WTC11 (cell line): ENCODE results near the gene TMEM254. TPM values are rescaled to one million over a fixed set of nuclear protein-coding genes. Genes with fewer than 3 reads are reported as not detected.
A peak's percentile ranks its signal among the peaks of the same experiment; 100 is the strongest.
"Not testable (repeated sequence)": the region's sequence is repeated elsewhere in the genome, so short reads cannot be mapped to it uniquely, and the experiment has no call there.

Experiments
- ATAC-seq: fragments of 200-7000 bp; cut with Tn5 transposase; 2 replicates; pipeline ENCODE4 v1.10.0; 2021; ENCODE audit warnings: mild to moderate bottlenecking, moderate library complexity
- CTCF ChIA-PET: fragments of 300-600 bp; sonication (Branson Sonifier 250); formaldehyde crosslinking; loops from one replicate; lab custom pipeline; 2021; ENCODE audit warnings: antibody characterized with exemption; lab: Charles Lee
- POLR2A ChIA-PET: fragments of 350-600 bp; sonication (Branson Sonifier 250); formaldehyde crosslinking; loops from one replicate; lab custom pipeline; 2021; ENCODE audit warnings: antibody characterized with exemption; lab: Charles Lee
- DNase-seq: peaks from one replicate; pipeline ENCODE4 v3.0.0; 2021; ENCODE audit warnings: low spot score
- H3K27ac Mint-ChIP-seq: 2 replicates; pipeline ENCODE4 v1.8.0; 2021; ENCODE audit warnings: mixed read lengths
- H3K27me3 Mint-ChIP-seq: 2 replicates; pipeline ENCODE4 v1.8.0; 2021; ENCODE audit warnings: low read depth, mild to moderate bottlenecking, moderate library complexity, mixed read lengths
- H3K36me3 Mint-ChIP-seq: 2 replicates; pipeline ENCODE4 v1.8.0; 2021; ENCODE audit warnings: mixed read lengths
- H3K4me1 Mint-ChIP-seq: 2 replicates; pipeline ENCODE4 v1.8.0; 2022; ENCODE audit warnings: mixed read lengths
- H3K4me3 Mint-ChIP-seq: 2 replicates; pipeline ENCODE4 v1.8.0; 2021; ENCODE audit warnings: mild to moderate bottlenecking, moderate library complexity, mixed read lengths
- H3K9me3 Mint-ChIP-seq: 2 replicates; pipeline ENCODE4 v1.8.0; 2021; ENCODE audit warnings: mixed read lengths
- ARID4B ChIP-seq: sonication (generic); formaldehyde crosslinking; IDR thresholded peaks from 2 replicates; pipeline ENCODE4 v1.8.0; 2023; ENCODE audit warnings: missing genetic modification reagents, mild to moderate bottlenecking, borderline replicate concordance
- CREB1 ChIP-seq: sonication (generic); formaldehyde crosslinking; IDR thresholded peaks from 2 replicates; pipeline ENCODE4 v1.8.0; 2023; ENCODE audit warnings: mild to moderate bottlenecking, missing genetic modification reagents
- CREM ChIP-seq: sonication (generic); formaldehyde crosslinking; IDR thresholded peaks from 2 replicates; pipeline ENCODE4 v1.8.1; 2022; ENCODE audit warnings: mild to moderate bottlenecking, missing genetic modification reagents, moderate library complexity
- GRHL2 ChIP-seq: fragments of 250-450 bp; sonication (Bioruptor Pico); IDR thresholded peaks from 2 replicates; pipeline ENCODE4 v1.8.0; 2022; ENCODE audit warnings: mild to moderate bottlenecking, moderate library complexity; ENCODE audit not compliant: insufficient replicate concordance, severe bottlenecking
- IRF2 ChIP-seq: sonication (generic); formaldehyde crosslinking; IDR thresholded peaks from 2 replicates; pipeline ENCODE4 v1.8.0; 2022; ENCODE audit warnings: low read depth, missing genetic modification reagents, borderline replicate concordance
- KAT7 ChIP-seq: sonication (generic); formaldehyde crosslinking; IDR thresholded peaks from 2 replicates; pipeline ENCODE4 v1.8.1; 2023; ENCODE audit warnings: missing genetic modification reagents, mild to moderate bottlenecking, borderline replicate concordance
- MAX ChIP-seq: sonication (generic); formaldehyde crosslinking; IDR thresholded peaks from 2 replicates; pipeline ENCODE4 v1.8.0; 2022; ENCODE audit warnings: mild to moderate bottlenecking, missing genetic modification reagents
- NFE2L1 ChIP-seq: sonication (generic); formaldehyde crosslinking; IDR thresholded peaks from 2 replicates; pipeline ENCODE4 v1.8.1; 2023; ENCODE audit warnings: missing genetic modification reagents
- RELA ChIP-seq: sonication (generic); formaldehyde crosslinking; IDR thresholded peaks from 2 replicates; pipeline ENCODE4 v1.8.1; 2022; ENCODE audit warnings: missing genetic modification reagents, mild to moderate bottlenecking, borderline replicate concordance
- SMAD3 ChIP-seq: sonication (generic); formaldehyde crosslinking; IDR thresholded peaks from 2 replicates; pipeline ENCODE4 v1.8.0; 2022; ENCODE audit warnings: missing genetic modification reagents, mild to moderate bottlenecking, borderline replicate concordance
- TP53 ChIP-seq: sonication (generic); formaldehyde crosslinking; IDR thresholded peaks from 2 replicates; pipeline ENCODE4 v1.8.1; 2023; ENCODE audit warnings: mild to moderate bottlenecking, missing genetic modification reagents
- USF1 ChIP-seq: sonication (generic); formaldehyde crosslinking; IDR thresholded peaks from 2 replicates; pipeline ENCODE4 v1.8.0; 2022; ENCODE audit warnings: mild to moderate bottlenecking, missing genetic modification reagents
- ZNF425 ChIP-seq: fragments of 250-450 bp; sonication (Bioruptor Pico); conservative IDR thresholded peaks from 2 replicates; pipeline ENCODE4 v1.9.0; 2021; ENCODE audit warnings: mild to moderate bottlenecking
- total RNA-seq: library from RNA; stranded (reverse); gene quantifications from 3 replicates; pipeline ENCODE4 v1.2.3, GENCODE V29; 2021
- TF ChIP-seq, protein P1 (sequence below): fragments of 250-450 bp; sonication (Bioruptor Pico); IDR thresholded peaks from 2 replicates; pipeline ENCODE4 v1.9.0; 2021; ENCODE audit warnings: mild to moderate bottlenecking
- TF ChIP-seq, protein P2 (sequence below): sonication (generic); formaldehyde crosslinking; IDR thresholded peaks from 2 replicates; pipeline ENCODE4 v1.8.0; 2022; ENCODE audit warnings: mild to moderate bottlenecking, missing genetic modification reagents
- TF ChIP-seq, protein P3 (sequence below): fragments of 250-450 bp; sonication (Bioruptor Pico); IDR thresholded peaks from 2 replicates; pipeline ENCODE4 v2.1.2; 2022; ENCODE audit warnings: mild to moderate bottlenecking, moderate library complexity

TMEM254 gene
- total RNA-seq, 1 experiment from 2014 or later, result 18.5 TPM

DNA sequence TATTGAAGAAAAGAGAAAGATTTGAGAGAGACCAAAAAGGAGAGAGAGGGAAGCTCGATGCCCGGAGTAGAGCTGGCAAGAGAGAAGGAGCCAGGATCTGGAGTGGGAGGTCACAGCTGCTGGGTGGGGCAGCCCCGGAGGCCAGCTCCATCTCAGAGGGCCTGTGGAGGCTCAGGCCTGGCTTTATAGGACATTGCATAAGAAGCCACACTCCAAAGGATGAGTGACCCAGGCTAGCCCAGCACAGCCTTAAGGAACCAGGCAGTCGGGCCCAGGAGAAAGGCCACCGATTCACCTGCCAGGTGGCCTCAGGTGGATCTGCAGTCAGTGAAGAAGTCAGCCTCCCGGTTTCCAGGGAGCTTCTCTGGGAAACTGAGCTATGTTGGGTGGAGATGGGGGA lies 54.7 kb downstream of the TMEM254 start (continued):
- TF ChIP-seq ARID4B (CRISPR knock-in tag) (no peak), MAX (CRISPR knock-in tag) (no peak), IRF2 (CRISPR knock-in tag) (no peak), KAT7 (no peak), CREB1 (CRISPR knock-in tag) (no peak)
- TF ChIP-seq, protein P1, sequence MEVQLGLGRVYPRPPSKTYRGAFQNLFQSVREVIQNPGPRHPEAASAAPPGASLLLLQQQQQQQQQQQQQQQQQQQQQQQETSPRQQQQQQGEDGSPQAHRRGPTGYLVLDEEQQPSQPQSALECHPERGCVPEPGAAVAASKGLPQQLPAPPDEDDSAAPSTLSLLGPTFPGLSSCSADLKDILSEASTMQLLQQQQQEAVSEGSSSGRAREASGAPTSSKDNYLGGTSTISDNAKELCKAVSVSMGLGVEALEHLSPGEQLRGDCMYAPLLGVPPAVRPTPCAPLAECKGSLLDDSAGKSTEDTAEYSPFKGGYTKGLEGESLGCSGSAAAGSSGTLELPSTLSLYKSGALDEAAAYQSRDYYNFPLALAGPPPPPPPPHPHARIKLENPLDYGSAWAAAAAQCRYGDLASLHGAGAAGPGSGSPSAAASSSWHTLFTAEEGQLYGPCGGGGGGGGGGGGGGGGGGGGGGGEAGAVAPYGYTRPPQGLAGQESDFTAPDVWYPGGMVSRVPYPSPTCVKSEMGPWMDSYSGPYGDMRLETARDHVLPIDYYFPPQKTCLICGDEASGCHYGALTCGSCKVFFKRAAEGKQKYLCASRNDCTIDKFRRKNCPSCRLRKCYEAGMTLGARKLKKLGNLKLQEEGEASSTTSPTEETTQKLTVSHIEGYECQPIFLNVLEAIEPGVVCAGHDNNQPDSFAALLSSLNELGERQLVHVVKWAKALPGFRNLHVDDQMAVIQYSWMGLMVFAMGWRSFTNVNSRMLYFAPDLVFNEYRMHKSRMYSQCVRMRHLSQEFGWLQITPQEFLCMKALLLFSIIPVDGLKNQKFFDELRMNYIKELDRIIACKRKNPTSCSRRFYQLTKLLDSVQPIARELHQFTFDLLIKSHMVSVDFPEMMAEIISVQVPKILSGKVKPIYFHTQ, result no peak
- TF ChIP-seq, protein P2, sequence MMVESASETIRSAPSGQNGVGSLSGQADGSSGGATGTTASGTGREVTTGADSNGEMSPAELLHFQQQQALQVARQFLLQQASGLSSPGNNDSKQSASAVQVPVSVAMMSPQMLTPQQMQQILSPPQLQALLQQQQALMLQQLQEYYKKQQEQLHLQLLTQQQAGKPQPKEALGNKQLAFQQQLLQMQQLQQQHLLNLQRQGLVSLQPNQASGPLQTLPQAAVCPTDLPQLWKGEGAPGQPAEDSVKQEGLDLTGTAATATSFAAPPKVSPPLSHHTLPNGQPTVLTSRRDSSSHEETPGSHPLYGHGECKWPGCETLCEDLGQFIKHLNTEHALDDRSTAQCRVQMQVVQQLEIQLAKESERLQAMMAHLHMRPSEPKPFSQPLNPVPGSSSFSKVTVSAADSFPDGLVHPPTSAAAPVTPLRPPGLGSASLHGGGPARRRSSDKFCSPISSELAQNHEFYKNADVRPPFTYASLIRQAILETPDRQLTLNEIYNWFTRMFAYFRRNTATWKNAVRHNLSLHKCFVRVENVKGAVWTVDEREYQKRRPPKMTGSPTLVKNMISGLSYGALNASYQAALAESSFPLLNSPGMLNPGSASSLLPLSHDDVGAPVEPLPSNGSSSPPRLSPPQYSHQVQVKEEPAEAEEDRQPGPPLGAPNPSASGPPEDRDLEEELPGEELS (CRISPR knock-in tag), result no peak

DNA sequence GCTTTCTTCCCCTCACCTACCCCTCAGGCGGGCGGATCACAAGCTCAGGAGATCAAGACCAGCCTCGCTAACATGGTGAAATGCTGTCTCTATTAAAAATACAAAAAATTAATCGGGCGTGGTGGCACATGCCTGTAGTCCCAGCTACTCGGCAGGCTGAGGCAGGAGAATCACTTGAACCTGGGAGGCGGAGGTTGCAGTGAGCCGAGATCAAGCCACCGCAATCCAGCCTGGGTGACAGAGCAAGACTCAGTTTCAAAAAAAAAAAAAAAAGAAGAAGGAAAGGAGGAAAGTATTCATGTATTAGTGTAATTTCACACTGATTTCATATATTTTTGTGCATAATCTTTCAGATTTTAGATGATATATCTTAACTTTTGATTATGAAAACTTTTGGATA lies 55.2 kb downstream of the TMEM254 start:
- H3K4me3 Mint-ChIP-seq, result peak overlapping the region; percentile 74; the same call in 1 of the 2 replicates
- CTCF ChIA-PET, result interaction anchor here (0.8 to 4.8 kb wide), 6 partner anchors 10 to 127 kb away, joined by 3 to 31 read pairs (median 7); no protein-coding TSS in a partner anchor

GRCh38 chr10:80136134-80136571 lies 57.7 kb downstream of the TMEM254 start:
- H3K27me3 Mint-ChIP-seq, result peaks cover 29% of the 10 kb centered on the region
- no peak overlapping the region for H3K27ac Mint-ChIP-seq
- DNase-seq, result peak; percentile 31
- H3K4me3 Mint-ChIP-seq, result no peak overlapping the region
- TF ChIP-seq ZNF425 (CRISPR knock-in tag) (no peak), RELA (no peak), USF1 (CRISPR knock-in tag) (no peak), GRHL2 (CRISPR knock-in tag) (no peak), SMAD3 (CRISPR knock-in tag) (no peak), NFE2L1 (no peak), CREM (CRISPR knock-in tag) (no peak), TP53 (CRISPR knock-in tag) (no peak)
- TF ChIP-seq, protein P3, sequence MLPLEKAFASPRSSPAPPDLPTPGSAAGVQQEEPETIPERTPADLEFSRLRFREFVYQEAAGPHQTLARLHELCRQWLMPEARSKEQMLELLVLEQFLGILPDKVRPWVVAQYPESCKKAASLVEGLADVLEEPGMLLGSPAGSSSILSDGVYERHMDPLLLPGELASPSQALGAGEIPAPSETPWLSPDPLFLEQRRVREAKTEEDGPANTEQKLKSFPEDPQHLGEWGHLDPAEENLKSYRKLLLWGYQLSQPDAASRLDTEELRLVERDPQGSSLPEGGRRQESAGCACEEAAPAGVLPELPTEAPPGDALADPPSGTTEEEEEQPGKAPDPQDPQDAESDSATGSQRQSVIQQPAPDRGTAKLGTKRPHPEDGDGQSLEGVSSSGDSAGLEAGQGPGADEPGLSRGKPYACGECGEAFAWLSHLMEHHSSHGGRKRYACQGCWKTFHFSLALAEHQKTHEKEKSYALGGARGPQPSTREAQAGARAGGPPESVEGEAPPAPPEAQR, result no peak
- TF ChIP-seq, all 79 proteins: peak for 0
- POLR2A ChIA-PET, result no interaction called here
- CTCF ChIA-PET, result interaction anchor here (1.0 to 1.7 kb wide), 2 partner anchors 26 to 87 kb away, joined by 3 to 6 read pairs; no protein-coding TSS in a partner anchor
- H3K4me1 Mint-ChIP-seq, result peaks cover 24% of the 10 kb centered on the region
- no peaks in the 10 kb centered on the region for H3K36me3 Mint-ChIP-seq
- peak; percentile 23; the same call in 1 of the 2 replicates for ATAC-seq
- no peaks in the 10 kb centered on the region for H3K9me3 Mint-ChIP-seq

More for the DNA sequence above, 55.2 kb downstream of the TMEM254 start:
- POLR2A ChIA-PET, H3K27ac Mint-ChIP-seq, H3K9me3 Mint-ChIP-seq, H3K36me3 Mint-ChIP-seq, ATAC-seq, DNase-seq: not testable (repeated sequence)
- H3K27me3 Mint-ChIP-seq, result peaks cover 31% of the 10 kb centered on the region
- H3K4me1 Mint-ChIP-seq, result peaks cover 27% of the 10 kb centered on the region
